GM21737 (cell line): Measurements from ENCODE around the gene RNF223.
A peak's percentile ranks its signal among the peaks of the same experiment; 100 is the strongest.
"Not testable (repeated sequence)": the region's sequence is repeated elsewhere in the genome, so short reads cannot be mapped to it uniquely, and the experiment has no call there.

Source experiments
- ATAC-seq: cut with Tn5 transposase; IDR thresholded peaks from one replicate; pipeline ENCODE4 v1.9.1; 2021; ENCODE audit warnings: mild to moderate bottlenecking, moderate library complexity; ENCODE audit not compliant: unreplicated experiment

The RNF223 gene

DNA sequence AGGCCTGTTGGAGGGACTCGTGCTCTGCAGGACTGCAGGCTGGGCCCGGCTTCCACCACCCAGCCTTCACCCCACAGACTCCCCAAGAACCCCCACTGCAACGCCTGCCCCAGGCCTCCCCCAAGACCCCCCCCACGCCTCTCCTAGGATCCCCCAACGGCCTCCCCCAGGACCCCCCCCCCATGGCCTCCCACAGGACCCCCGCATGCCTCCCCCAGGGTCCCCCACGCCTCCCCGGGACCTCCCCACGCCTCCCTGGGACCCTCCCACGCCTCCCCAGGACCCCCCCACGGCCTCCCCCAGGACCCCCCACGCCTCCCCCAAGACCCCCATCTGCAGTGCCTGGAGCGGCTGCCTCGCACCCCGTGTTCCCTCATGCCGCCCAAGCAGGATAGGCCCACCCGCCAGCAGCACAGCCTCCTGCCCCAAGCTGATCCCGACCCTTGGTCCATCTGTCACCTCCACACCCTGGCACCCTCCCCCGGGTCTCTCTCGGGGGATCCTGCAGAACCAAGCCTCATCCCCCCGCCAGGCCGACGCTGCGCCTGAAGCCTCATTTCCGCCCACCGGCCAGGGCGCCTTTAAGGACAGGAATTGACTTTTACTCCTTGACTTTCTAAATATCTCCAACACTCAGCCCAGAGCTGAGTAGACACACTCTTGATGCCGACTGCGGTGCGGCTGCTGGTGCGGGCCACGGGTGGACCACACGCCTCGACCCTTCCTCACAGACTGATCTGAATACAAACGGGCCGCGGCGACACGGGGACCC, 14.1 kb upstream of the RNF223 start:
- no peak for ATAC-seq

DNA sequence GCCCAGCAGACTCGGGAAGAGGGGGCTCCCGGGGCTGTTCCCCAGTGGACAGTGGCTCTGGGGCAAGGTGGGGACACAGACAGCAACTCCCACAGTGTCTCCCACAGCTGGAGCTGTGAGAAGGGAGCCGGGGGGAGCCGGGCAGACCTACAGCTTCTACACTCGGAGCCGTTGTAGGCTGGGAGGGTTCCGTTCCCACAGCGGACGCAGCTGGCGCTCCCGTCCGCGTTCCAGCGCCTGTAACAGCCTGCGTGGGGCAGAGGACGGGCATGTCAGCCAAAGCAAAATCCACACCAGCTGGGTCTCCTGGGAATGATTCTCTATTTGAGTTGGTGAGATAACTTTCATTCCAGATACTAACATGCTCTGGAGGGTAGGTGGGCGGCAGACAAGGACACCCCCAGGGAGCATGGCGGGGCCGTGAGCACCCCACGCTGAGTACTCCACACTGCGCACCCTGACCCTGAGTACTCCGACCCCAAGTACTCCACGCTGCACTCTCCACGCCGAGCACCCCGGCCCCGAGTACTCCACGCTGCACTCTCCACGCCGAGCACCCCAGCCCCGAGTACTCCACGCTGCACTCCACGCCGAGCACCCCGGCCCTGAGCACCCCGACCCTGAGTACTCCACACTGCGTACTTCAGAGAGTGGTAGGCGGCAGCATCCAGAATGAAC, 13.4 kb upstream of the RNF223 start:
- no peak for ATAC-seq

DNA sequence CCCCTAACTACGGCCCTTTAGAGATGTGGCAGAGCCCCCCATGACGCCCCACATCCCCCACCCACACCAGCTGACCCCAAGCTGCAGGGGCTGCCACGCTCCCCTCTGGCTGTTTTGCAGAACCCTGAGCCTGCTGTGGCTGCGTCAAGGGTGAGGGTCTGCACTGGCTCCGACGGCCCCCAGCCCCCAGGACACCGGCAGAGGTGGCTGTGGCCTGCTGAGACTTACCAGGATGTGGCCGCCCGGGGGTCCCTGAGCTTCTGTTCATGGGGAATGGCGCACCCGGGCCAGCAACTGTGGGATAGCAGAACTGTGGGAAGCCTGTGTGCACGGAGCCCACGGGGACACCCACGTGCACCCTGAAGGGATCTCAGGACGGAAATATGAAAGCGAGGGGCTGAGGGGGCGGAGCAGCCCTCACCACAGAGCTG, 12.8 kb upstream of the RNF223 start:
- ATAC-seq = no peak

DNA sequence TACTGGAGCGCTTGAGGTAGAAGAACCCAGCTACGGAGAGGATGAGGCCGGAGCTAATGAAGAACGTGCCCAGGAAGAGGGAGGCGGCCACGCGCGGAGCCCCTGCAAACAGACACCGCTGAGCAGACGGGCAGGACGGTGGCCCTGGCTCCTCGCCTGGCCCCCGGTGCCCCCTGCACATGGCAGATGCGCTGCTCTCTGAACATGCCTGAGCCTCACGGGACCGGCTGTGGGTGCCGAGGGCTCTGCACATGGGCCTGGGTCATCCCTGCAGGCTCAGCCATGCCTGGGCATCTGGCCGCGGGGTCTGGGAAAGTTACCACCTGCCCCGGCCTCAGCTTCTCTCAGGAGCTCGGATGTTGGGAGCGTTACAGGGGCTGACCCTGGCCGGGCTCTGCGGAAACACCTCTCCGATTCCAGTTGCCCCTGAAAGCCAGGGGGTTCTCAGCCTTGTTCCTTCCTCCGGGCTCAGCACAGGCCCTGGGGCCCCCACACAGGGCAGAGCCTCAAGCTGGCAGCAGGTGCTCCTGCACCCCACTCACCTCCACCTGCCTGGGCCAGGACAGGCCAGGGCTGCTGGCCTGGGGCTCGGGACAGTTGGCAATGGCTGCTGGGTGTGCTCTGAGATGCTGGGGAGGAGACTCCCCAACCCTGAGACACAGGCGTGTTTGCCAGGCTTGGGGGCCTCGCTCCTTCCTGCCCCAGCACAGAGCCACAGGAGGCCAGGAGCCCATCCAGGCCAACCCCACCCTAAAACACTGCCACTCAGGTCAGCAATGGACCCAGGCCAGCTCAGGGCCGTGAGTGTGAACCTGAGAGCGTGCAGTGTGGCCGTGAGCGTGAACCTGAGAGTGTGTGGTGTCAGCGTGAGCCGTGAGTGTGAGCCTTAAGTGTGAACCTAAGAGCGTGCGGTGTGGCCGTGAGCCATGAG, 12.1 kb upstream of the RNF223 start:
- no peak for ATAC-seq

DNA sequence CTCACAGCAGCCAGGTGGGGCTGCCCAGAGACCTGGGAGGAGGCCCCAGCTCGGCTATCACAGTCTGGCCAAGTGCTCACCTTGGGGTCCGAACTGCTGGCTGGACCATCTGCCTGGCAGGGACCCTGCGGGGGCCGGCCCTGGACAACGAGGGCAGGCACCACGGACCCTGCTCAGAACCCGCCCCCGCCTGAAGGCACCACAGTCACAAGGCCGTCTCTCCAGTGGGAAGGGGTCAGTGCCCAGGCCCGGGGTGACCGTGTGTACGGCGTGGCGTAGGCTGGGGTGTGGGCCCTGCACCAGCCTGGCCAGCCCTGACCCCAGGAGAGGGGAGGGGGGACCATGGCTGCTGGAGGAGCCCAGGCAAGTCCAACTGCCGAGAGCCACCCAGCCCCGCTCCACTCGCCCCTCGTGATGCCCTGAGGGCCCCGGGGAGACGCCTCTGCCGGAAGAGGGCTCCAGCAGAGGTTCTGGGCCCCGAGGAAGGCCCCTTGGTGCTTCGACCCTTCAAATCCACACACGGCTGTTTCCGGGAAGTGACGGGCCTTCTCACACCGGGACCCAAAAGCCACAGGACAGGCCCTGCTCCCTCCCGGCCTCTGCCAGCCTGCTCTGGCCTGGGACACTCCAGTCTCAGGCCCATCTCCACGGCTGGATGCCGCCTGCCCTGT, 11.2 kb upstream of the RNF223 start:
- no peak for ATAC-seq

DNA sequence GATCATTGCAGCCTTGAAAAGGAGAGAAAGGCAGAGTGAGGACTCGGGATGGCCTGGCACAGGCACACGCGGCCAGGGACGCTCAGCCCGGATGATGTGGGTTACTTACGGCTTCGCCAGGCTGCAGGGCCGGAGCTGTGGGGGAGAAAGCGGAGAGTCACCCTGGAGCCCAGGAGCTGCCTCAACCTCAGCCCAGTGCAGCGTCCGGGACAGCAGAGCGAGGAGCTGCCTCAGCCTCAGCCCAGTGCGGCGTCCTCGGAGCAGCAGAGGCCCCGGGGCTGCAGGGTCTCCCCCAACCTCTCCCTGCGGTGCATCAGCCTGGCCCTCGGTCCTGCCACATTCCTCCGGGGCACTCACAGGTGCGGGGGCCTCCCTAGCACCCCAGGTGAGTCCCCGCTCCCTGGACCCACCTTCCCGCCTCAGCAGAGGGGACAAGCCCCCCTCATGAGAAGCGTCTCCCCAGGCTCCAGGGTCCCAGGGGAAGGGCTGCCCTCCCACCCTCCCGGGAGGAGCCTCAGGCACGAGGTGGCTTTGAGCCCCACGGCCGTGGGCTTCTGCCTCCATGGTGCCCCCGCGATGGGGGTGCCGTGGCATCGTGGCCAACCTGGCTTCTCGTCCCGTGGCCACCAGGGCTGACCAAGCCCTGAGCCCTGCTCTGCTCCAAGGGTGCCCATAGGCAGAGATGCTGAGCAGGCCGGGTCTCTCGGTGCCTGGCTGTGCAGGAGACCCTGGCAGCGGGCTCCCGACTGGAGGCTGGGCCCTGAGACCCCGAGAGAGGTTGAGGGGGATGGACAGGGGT, 10.5 kb upstream of the RNF223 start:
- ATAC-seq = no peak

DNA sequence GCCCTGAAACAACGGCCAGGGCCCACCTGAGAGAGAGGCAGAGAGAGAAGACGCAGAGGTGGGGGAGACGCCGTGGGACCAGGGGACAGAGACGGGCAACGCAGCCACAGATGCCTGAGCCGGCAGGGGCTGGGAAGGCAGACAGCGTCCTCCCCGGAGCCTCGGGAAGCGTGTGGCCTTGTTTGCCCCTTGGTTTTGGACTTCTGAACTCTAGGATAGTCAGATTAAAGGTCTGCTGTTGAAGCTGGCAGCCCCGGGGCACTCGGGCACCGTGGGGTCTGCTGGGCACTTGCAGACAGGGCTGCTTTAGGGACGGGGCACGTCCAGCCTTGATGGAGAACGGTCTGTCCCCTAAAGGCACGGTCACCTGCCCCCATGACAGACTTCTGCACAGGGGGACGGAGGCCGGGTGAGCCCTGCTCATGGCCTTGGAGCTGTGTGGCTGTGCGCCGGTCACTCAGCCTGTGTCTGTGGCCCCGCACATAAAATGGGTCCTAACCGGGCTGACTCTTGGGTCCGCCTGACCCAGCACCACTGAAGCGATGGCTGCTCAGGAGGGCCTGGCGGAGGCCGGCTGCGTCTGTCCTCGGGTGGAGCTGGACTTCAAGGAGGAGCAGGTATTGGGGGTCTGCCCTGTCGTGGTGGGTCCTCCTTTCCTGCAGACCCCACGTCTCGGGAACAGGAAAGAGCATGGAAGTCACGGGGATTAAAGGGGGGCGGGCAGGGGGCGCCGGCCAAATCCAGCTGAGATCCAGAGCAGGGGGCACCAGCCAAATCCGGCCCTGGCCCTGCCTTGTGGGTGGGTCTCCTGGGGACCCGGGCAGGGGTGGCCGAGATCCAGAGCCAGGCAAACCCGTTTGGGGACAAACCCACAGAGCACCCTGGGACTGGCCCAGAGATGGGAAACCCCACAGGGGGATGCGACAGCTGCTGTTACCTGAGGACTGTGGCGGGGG, 9.6 kb upstream of the RNF223 start:
- no peak for ATAC-seq

DNA sequence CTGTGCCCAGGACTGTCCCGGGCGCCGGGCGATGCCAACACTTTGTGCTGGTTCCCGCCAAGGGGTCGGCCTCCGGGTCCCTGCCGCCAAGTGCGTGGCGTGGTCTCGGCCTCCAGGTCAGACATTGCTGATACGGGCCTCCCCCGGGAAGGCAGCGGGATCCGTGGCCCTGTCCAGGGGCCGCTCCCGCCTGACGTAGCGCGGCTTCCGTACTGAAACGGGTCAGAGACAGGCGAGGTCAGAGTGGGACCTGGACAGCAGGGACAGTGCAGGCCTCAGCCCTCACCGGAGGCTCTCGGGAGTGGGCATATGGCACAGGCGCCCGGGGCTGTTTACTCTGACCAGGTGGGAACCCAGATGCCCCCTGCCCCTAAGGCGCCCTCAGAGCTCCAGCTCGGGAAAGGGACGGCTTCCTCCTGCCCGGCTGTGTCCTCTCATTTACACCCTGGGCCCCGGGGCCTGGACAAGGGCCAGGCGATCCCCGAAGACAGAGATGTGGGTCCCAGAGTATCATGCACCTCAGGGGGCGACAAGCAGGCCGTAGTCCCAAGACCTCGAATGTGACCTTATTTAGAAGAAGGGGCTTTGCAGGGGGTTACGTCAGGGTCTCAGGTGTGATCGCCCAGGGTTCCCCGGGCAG, 8.8 kb upstream of the RNF223 start:
- no peak for ATAC-seq

DNA sequence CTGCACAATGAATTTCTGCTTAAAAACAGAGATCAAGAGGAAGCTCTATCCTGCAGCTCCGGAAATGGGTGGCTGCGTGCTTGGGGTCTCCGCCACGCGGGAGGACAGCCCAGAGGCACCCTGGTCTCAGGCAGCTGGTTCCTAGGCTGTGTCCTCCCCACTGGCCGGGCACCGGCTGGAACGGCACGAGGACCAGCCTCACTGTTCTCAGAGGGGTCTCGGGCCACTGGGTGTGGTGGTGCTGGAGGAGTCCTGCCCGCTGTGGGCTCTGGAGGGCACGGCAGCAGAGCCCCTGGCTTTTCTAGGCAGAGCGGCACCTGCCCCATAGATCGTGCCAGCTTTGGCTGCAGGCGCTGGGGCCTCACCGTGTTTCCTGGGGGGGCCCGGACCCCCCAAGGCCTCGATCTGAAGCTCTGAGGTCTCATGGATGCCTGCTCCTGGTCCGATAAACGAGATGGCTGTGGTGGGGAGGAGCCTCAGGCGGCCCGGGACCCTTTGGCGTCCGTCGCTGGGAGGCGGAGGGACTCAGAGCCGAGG, 8.2 kb upstream of the RNF223 start:
- ATAC-seq = no peak

DNA sequence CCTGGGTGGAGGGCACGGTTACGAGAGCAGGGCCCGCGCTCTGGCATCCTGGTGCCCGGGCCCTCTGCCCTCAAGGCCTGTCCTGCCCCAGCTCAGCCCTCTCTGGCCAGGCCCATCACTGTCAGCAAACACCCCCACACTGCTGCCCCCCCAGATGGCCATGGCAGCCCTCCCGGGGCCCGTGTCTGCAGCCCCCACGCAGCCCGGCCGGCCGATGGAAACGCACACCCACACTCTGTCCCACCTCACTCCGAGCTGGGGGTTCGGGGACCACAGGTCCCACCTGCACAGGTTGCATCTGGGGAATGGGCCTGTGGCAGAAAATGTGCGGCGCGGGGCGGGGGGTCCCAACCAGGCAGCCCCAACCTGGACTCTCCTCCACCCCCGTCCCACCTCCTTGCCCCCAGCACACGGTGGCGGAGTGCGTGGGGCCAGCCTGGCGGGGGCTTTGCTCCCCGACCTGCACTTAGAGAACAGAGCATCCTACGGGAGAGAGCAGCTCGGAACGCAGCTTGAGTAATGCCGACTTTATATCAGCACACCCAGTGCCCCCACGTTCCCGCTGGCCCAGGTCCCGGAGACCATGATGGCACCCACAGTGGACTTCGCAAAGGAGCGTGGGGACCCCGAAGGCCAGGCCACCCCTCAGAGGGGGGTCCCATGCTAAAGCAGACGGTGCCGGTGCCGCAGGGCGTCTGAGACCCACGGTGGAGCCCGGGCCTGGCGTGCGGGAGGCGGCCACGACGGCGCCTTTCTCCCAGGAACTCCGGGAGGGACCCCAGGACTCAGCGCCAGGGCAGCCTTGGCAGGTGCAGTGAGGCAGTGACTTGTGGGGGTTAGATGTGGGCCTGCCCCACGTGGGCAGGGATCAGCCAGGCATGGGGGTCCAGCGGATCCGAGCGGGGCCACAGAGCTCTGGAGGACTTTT, 7.5 kb upstream of the RNF223 start:
- ATAC-seq = no peak

DNA sequence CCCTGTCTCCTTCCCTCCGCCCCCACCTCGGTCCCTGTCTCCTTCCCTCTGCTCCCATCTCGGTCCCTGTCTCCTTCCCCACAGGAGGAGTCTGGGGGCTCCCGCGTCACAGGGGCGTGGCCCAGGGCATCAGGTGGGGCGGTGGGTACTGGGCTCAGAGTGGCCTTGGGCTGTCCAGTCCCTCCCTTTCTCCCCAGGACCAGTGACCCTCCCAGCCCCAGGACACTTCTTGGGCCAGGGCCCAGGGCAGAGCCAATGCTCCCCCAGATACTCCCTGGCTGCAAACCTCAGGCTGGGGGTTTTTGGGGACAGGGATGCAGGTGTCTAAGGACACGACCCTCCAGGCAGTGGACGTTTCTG, 6.8 kb upstream of the RNF223 start:
- no peak for ATAC-seq

DNA sequence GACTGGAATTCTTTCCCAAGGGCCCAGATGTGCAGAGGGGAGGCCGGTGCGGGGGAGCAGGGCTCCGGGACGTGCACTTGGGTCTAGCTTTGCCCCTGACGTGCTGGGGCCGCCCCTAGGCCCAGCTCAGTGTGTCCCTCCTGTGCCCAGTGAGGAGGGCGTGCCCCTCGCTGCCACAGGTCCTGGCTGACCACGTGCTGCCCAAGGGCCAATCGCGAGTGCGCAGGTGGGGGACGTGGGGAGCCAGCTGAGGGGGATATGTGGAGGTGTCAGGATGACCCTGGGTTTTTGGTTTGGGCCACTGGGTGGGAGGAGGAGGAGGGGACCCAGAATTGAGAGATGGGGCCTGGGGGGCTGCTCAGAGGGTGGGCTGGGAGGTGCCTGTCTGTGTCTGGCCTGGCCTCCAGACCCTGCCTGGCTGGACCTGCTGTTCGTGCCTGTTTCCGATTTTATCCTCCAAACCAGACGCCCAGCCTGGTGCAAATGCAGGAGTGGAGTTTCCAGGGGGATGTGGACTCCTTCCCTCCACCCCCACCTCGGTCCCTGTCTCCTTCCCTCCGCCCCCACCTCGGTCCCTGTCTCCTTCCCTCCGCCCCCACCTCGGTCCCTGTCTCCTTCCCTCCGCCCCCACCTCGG, 6.1 kb upstream of the RNF223 start:
- ATAC-seq = peak; percentile 19

DNA sequence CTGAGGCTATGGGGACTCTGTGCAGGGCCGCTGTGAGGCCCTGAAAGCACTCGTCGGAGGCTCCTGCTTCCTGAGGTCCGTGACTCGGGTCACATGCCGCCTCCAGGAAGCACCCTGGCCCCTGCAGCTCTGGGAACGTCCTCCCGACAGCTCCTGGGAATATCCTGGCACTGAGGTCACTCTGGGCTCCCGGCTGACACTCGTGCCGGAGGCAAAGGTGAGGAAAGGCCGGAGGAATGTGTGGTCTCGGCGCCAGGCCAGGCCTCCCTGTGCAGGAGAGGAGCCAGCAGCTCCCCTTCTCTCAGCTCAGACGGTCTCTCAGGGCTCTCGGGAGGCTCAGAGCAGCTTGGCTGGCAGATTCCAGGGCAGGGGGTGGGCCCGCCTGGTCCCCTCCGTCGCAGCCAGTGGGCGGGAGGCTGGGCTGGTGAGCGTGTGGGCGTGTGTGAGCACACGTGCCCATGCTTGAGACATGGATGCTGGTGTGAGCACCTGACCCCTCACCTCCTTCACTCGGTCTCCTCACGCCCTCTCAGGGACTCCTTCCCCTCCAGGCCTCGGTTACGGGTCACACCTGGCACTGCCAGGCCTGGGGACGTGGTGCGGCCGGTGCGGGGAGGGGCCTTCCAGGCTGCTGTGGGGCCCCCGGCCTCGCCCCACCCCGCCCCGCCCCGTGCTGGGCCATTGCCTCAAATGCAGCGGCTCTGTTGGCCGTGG, 5.5 kb upstream of the RNF223 start:
- ATAC-seq = peak; percentile 45

DNA sequence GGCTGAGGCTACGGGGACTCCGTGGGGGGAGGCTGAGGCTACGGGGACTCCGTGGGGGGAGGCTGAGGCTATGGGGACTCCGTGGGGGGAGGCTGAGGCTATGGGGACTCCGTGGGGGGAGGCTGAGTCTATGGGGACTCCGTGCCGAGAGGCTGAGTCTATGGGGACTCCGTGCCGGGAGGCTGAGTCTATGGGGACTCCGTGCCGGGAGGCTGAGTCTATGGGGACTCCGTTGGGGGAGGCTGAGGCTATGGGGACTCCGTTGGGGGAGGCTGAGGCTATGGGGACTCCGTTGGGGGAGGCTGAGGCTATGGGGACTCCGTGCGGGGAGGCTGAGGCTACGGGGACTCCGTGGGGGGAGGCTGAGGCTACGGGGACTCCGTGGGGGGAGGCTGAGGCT, 3.3 kb upstream of the RNF223 start:
- not testable (repeated sequence) for ATAC-seq

DNA sequence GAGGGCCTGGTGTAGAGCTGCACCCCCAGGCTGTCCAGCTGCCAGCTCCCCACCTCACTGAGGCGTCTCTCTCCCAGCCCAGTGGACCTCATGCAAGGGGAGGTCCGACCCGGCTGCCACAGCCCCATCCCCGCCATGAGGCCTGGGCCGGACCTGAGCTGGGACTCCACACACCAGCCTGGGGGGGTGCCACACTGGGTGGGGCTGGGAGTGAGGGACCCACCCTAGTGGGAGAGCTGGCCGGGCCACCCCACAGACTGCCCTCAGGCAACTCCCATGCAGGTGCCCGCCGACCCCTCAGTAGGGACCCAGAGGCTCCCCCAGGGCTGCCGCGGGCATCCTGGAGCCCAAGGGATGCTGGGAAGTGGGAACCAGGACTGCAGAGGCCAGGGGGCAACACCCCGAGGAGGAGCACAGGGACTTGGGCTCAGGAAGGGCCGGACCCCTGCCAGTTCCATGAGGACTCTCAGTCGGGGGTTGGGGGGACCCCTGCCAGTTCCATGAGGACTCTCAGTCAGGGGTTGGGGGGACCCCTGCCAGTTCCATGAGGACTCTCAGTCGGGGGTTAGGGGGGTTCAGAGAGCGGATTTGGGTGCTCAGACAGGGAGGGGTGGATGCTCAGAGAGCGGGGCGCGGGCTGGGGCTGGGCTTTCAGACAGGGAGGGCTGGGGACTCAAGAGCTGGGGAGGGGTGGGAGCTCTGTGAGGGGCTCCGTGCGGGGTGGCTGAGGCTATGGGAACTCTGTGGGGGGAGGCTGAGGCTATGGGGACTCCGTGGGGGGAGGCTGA, 1.2 kb upstream of the RNF223 start:
- no peak for ATAC-seq
